GM18520 (cell line): Measurements from ENCODE around the gene SIL1.
"Not testable (repeated sequence)": the region's sequence is repeated elsewhere in the genome, so short reads cannot be mapped to it uniquely, and the experiment has no call there.

Source experiments
- ATAC-seq: cut with Tn5 transposase; IDR thresholded peaks from one replicate; pipeline ENCODE4 v1.9.1; 2021; ENCODE audit not compliant: unreplicated experiment

SIL1 gene

GRCh38 chr5:139177809-139178588 lies 20.2 kb downstream of the SIL1 start:
- no peak for ATAC-seq

GRCh38 chr5:139177281-139177680 lies 20.9 kb downstream of the SIL1 start:
- not testable (repeated sequence) for ATAC-seq

GRCh38 chr5:139174382-139174781 lies 23.8 kb downstream of the SIL1 start:
- not testable (repeated sequence) for ATAC-seq

- no peak for ATAC-seq
Observed at GRCh38 chr5:139171779-139172404, 26.3 kb downstream of the SIL1 start.

GRCh38 chr5:139167952-139168720 lies 30.0 kb downstream of the SIL1 start:
- no peak for ATAC-seq

GRCh38 chr5:139167533-139167932 lies 30.6 kb downstream of the SIL1 start:
- ATAC-seq: no peak

- ATAC-seq: no peak
Observed at GRCh38 chr5:139167063-139167462, 31.1 kb downstream of the SIL1 start.

GRCh38 chr5:139164897-139165296 lies 33.3 kb downstream of the SIL1 start:
- not testable (repeated sequence) for ATAC-seq

- ATAC-seq: no peak
Observed at GRCh38 chr5:139164020-139164419, 34.1 kb downstream of the SIL1 start.

- ATAC-seq: no peak
Observed at GRCh38 chr5:139162448-139162847, 35.7 kb downstream of the SIL1 start.

GRCh38 chr5:139158791-139159190 lies 39.4 kb downstream of the SIL1 start:
- ATAC-seq: no peak

GRCh38 chr5:139157556-139157955 lies 40.6 kb downstream of the SIL1 start:
- ATAC-seq: no peak

GRCh38 chr5:139156814-139157213 lies 41.4 kb downstream of the SIL1 start:
- no peak for ATAC-seq

- no peak for ATAC-seq
Observed at GRCh38 chr5:139155333-139155732, 42.8 kb downstream of the SIL1 start.

- no peak for ATAC-seq
Observed at GRCh38 chr5:139151902-139152301, 46.3 kb downstream of the SIL1 start.

GRCh38 chr5:139150367-139150999 lies 47.7 kb downstream of the SIL1 start:
- ATAC-seq: no peak

- no peak for ATAC-seq
Observed at GRCh38 chr5:139149477-139150199, 48.5 kb downstream of the SIL1 start.

- ATAC-seq: no peak
Observed at GRCh38 chr5:139148986-139149385, 49.2 kb downstream of the SIL1 start.

- ATAC-seq: no peak
Observed at GRCh38 chr5:139148306-139148705, 49.9 kb downstream of the SIL1 start.

- ATAC-seq: no peak
Observed at GRCh38 chr5:139147483-139148087, 50.6 kb downstream of the SIL1 start.
